ENCODE data around the gene CRACDL. TPM values are rescaled to one million over a fixed set of nuclear protein-coding genes. Genes with fewer than 3 reads are reported as not detected.

CRACDL gene
- polyA plus RNA-seq, 1 of the 3 experiments (the other 2 are of a cell fraction), result not detected

- Histone ChIP-seq H3K9me2 (no peaks in the 10 kb centered on the region), H3K79me2 (ENCODE audit: insufficient read depth) (no peaks in the 10 kb centered on the region), H3K36me3 (replicated peaks in 1 of 2; ENCODE audit: control insufficient read depth in 1 of 2, insufficient read depth in 2 of 2, low read length in 1 of 2) (no peaks in the 10 kb centered on the region), H3K4me1 (ENCODE audit: control insufficient read depth in 1 of 2, insufficient read depth in 2 of 2, low read depth in 1 of 2, low read length in 1 of 2) (peaks cover 0 to 28% of the 10 kb centered on the region in 2 experiments; a peak in 2 of 4 replicates), H3K4me2 (no peak overlapping the region), H3K9me3 (no peaks in the 10 kb centered on the region), H3F3A (replicated peaks; ENCODE audit: insufficient read depth) (no peaks in the 10 kb centered on the region), H3K27ac (ENCODE audit: low read depth in 2 of 2, low read length in 1 of 2) (no peak overlapping the region), H2AFZ (ENCODE audit: low read depth) (no peak overlapping the region), H3K4me3 (ENCODE audit: low read depth in 2 of 2, low read length in 1 of 2) (no peak overlapping the region), H3K27me3 (ENCODE audit: insufficient read depth) (no peaks in the 10 kb centered on the region), H3K9ac (no peak overlapping the region), H4K20me1 (ENCODE audit: insufficient read depth) (no peaks in the 10 kb centered on the region)
- ChIA-PET CTCF (interaction anchor here (1.3 kb wide), 1 partner anchor 159 kb away, joined by 3 read pairs; no protein-coding TSS in a partner anchor), POLR2A (no interaction called here)
- DNase-seq, result no peak
- WGBS (ENCODE audit: low lambda C conversion rate), result 71% methylated on average over 8 of the region's 9 CpGs
- TF ChIP-seq JUND (IDR thresholded peaks at IDR 0.05), result no peak
- no peak for TF ChIP-seq FOSL2 (IDR thresholded peaks at IDR 0.05; ENCODE audit: borderline replicate concordance, low read depth)
- TF ChIP-seq EP300 (IDR thresholded peaks at IDR 0.05; ENCODE audit: borderline replicate concordance in 1 of 2, low read depth in 1 of 2, low read length in 1 of 2), result no peak
These were observed 128.1 kb downstream of the CRACDL start for GRCh38 chr2:98807929-98808328.

- Histone ChIP-seq H3K4me3 (ENCODE audit: low read depth in 2 of 2, low read length in 1 of 2) (no peak overlapping the region), H3K36me3 (replicated peaks in 1 of 2; ENCODE audit: control insufficient read depth in 1 of 2, insufficient read depth in 2 of 2, low read length in 1 of 2) (no peaks in the 10 kb centered on the region), H3F3A (replicated peaks; ENCODE audit: insufficient read depth) (no peaks in the 10 kb centered on the region), H3K4me2 (no peak overlapping the region), H3K79me2 (ENCODE audit: insufficient read depth) (no peaks in the 10 kb centered on the region), H3K9me3 (no peaks in the 10 kb centered on the region), H3K9me2 (no peaks in the 10 kb centered on the region), H3K4me1 (ENCODE audit: control insufficient read depth in 1 of 2, insufficient read depth in 2 of 2, low read depth in 1 of 2, low read length in 1 of 2) (peaks cover 0 to 28% of the 10 kb centered on the region in 2 experiments; a peak in 2 of 4 replicates), H3K27ac (ENCODE audit: low read depth in 2 of 2, low read length in 1 of 2) (no peak overlapping the region), H2AFZ (ENCODE audit: low read depth) (no peak overlapping the region), H3K27me3 (ENCODE audit: insufficient read depth) (no peaks in the 10 kb centered on the region), H4K20me1 (ENCODE audit: insufficient read depth) (no peaks in the 10 kb centered on the region), H3K9ac (no peak overlapping the region)
- ChIA-PET POLR2A (no interaction called here), CTCF (interaction anchor here (1.3 to 1.5 kb wide), 2 partner anchors 15 to 158 kb away, joined by 3 to 7 read pairs; no protein-coding TSS in a partner anchor)
- DNase-seq, result no peak
- TF ChIP-seq FOXM1 (IDR thresholded peaks at IDR 0.05; ENCODE audit: low read depth) (no peak), USF2 (IDR thresholded peaks at IDR 0.05; ENCODE audit: borderline replicate concordance, low read depth, low read length) (no peak), SMC3 (IDR thresholded peaks at IDR 0.05; ENCODE audit: low read depth, low read length) (no peak), RCOR1 (IDR thresholded peaks at IDR 0.05; ENCODE audit: low read length) (no peak), GABPA (IDR thresholded peaks at IDR 0.05; ENCODE audit: low read depth) (no peak), POLR2AphosphoS5 (IDR thresholded peaks at IDR 0.05; ENCODE audit: low read depth, low read length) (no peak), RFX5 (IDR thresholded peaks at IDR 0.05; ENCODE audit: low read length) (no peak), NFIC (IDR thresholded peaks at IDR 0.05; ENCODE audit: borderline replicate concordance) (no peak), JUND (IDR thresholded peaks at IDR 0.05) (no peak), SIN3A (IDR thresholded peaks at IDR 0.05; ENCODE audit: borderline replicate concordance, low read depth, low read length) (no peak), MEF2A (IDR thresholded peaks at IDR 0.05; ENCODE audit: borderline replicate concordance, low read depth) (no peak), GATA2 (CRISPR knock-in tag; IDR thresholded peaks at IDR 0.05) (no peak), CTCF (IDR thresholded peaks at IDR 0.05) (no peak), FOXJ3 (CRISPR knock-in tag; IDR thresholded peaks at IDR 0.05) (no peak)
- TF ChIP-seq, protein P1, sequence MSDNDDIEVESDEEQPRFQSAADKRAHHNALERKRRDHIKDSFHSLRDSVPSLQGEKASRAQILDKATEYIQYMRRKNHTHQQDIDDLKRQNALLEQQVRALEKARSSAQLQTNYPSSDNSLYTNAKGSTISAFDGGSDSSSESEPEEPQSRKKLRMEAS (IDR thresholded peaks at IDR 0.05; ENCODE audit: low read depth), result no peak
- TF ChIP-seq, protein P2, sequence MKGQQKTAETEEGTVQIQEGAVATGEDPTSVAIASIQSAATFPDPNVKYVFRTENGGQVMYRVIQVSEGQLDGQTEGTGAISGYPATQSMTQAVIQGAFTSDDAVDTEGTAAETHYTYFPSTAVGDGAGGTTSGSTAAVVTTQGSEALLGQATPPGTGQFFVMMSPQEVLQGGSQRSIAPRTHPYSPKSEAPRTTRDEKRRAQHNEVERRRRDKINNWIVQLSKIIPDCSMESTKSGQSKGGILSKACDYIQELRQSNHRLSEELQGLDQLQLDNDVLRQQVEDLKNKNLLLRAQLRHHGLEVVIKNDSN (IDR thresholded peaks at IDR 0.05; ENCODE audit: borderline replicate concordance, low read depth), result no peak
- WGBS (ENCODE audit: low lambda C conversion rate), result 79% methylated on average over 3 of the region's 3 CpGs
These were observed 128.8 kb downstream of the CRACDL start for GRCh38 chr2:98807221-98807620.

All from SK-N-SH (cell line).